ENCODE results near the gene STXBP6.

The STXBP6 gene

DNA sequence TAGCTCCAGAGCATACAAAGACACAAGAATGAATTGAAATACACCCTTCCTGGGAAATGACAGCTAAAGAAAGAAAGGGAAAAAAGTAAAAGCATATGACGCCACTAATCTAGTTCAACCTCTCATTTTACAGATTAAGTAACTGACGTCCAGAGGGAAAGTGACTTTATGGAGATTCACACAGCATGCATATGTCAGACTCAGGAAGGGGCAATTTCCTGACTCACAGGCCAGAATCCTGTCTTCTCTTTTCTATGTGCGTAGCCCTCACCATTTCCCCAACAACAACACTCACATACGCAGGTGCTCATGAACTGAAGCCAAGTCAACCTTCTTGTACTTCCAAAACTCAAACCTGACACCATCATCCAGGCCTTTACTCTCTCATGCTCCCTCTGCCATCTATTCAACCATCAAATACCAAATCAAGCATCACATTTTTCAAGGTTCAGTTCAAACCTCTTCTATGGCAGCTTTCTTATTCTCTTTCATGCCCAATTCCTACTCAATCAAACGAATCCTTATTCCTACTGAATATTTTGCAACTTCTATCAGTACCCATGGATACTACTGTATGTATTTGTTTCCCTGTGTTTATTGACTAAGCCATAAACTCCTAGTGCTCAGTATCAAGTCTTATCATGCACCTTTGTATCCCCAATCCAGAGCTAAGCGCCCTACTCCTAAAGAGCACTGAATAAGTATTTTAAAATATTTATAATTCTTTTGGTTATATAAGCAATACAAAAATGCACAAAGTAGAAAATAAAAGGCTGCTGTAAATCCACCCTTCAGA, 52.8 kb downstream of the STXBP6 start:
- POLR2A ChIA-PET, result no interaction called here
- no peak for DNase-seq (ENCODE audit: low read depth, low spot score)
- H3K4me3 ChIP-seq (ENCODE audit: low read depth, low read length), result no peak overlapping the region
- TF ChIP-seq, protein P1, sequence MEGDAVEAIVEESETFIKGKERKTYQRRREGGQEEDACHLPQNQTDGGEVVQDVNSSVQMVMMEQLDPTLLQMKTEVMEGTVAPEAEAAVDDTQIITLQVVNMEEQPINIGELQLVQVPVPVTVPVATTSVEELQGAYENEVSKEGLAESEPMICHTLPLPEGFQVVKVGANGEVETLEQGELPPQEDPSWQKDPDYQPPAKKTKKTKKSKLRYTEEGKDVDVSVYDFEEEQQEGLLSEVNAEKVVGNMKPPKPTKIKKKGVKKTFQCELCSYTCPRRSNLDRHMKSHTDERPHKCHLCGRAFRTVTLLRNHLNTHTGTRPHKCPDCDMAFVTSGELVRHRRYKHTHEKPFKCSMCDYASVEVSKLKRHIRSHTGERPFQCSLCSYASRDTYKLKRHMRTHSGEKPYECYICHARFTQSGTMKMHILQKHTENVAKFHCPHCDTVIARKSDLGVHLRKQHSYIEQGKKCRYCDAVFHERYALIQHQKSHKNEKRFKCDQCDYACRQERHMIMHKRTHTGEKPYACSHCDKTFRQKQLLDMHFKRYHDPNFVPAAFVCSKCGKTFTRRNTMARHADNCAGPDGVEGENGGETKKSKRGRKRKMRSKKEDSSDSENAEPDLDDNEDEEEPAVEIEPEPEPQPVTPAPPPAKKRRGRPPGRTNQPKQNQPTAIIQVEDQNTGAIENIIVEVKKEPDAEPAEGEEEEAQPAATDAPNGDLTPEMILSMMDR (IDR thresholded peaks at IDR 0.05; ENCODE audit: insufficient read depth, low read length, missing control alignments), result no peak
- CTCF ChIA-PET, result no interaction called here

DNA sequence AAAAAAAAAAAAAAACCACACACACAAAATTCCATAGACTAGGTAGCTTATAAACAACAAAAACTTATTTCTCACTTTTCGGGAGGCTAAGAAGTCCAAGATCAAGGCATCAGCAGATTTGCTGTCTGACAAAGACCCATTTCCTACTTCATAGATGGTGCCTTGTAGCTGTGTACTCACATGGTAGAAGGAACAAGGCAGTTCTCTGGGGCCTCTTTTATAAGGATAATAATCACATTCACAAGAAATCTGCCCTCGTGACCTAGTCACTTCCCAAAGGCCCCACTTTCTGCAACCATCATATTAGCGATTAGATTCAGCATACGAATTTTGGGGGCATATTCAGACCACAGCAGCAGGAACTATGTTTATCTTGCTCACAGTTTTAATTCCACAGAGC, 54.9 kb downstream of the STXBP6 start:
- ChIA-PET POLR2A (no interaction called here), CTCF (no interaction called here)
- no peak overlapping the region for H3K4me3 ChIP-seq (ENCODE audit: low read depth, low read length)

DNA sequence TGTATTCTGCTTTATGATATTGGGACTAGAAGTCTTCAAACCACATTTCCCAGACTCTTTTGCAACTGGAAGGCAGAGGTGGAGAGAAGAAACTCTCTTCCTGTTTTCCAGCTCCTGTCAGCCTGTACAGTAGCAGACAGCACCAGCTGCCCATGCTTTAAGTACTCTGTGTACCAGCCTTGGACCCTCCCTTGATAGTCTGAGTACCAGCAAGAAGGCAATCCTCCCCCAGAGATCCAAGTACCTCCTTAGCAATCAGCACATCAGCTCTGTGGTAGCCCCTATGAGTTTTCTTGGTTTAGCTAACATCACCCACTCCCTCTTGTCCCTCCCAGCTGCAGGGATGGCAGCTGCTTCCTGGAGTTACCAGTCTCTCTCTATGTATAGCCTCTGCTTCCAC, 56.3 kb downstream of the STXBP6 start:
- DNase-seq (ENCODE audit: low read depth, low spot score), result no peak
- POLR2A ChIA-PET, result no interaction called here
- TF ChIP-seq, protein P1 (IDR thresholded peaks at IDR 0.05; ENCODE audit: insufficient read depth, low read length, missing control alignments), result no peak
- CTCF ChIA-PET, result no interaction called here
- H3K4me3 ChIP-seq (ENCODE audit: low read depth, low read length), result no peak overlapping the region

More for the DNA sequence above, 54.9 kb downstream of the STXBP6 start:
- TF ChIP-seq, protein P1 (IDR thresholded peaks at IDR 0.05; ENCODE audit: insufficient read depth, low read length, missing control alignments), result no peak
- DNase-seq (ENCODE audit: low read depth, low spot score), result no peak

DNA sequence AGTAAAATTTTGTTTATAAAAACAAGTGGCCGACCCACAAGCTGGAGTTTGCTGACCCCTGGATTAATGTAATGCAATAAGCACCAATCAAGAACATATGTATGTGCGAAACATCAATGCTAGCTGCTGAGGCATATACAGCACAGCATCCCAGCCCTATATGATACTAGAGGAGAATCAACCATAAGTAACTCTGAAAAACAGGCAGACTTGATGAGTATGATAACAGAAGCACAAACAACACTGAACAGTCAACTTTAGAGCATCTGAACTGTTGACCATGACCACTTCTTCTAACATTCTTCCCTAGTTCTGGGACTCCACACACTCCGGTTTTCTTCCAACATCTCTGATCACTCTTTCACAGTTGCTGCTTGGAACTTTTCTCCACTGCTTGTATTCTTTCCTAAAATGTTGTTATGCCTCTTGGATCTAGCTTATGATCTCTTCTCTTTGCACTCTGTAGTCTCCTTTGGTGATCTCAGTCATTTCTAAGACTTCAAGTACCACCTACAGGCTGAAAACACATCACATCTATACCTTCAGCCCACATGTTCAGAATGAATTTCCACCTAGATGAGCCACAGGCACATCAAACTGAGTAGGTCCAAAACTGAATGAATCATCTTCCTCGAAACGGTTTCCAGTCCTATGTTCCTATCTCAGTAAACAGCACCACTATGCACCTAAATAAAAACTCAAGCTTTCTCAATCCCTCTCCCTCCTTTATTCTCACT, 57.2 kb downstream of the STXBP6 start:
- POLR2A ChIA-PET, result no interaction called here
- CTCF ChIA-PET, result no interaction called here
- no peak for DNase-seq (ENCODE audit: low read depth, low spot score)
- TF ChIP-seq, protein P1 (IDR thresholded peaks at IDR 0.05; ENCODE audit: insufficient read depth, low read length, missing control alignments), result no peak
- no peak overlapping the region for H3K4me3 ChIP-seq (ENCODE audit: low read depth, low read length)

DNA sequence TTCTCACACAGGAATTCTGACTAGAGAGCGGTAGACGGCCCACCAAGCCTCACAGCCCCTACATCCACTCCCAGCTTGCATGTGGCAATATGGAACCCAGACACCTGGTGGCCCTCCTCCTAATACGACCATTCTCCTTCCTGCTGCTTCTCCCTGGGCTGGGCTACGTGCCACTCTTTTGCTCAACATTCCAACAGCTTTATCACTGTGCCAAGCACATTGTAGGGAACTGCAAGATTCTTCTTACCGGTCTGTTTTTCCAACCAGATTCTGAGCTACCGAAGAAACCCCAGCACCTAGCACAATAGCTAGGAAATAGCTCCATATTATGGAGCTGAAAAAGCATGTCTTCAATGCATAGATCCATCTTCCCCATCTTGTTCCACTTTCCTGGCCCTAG, 58.1 kb downstream of the STXBP6 start:
- TF ChIP-seq, protein P1 (IDR thresholded peaks at IDR 0.05; ENCODE audit: insufficient read depth, low read length, missing control alignments), result no peak
- DNase-seq (ENCODE audit: low read depth, low spot score), result no peak
- CTCF ChIA-PET, result no interaction called here
- no peak overlapping the region for H3K4me3 ChIP-seq (ENCODE audit: low read depth, low read length)
- POLR2A ChIA-PET, result no interaction called here

DNA sequence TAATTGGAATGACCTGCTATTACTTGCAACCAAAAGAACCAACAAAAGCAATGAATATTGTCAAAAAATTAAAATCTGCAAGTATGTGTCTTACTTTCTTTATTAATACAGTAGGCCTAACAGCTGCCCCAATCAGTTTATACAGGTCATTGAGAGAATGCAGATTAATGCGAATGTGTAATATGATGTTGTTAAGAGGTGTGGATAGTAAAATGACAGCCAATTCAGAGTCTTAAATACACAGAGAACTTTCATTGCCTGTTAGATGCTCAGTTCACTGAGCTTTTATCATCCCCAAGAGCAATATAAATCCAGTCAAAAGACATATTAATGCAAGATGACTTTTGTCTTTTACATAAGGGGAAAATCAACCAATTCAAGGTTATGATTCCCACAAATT, 58.7 kb downstream of the STXBP6 start:
- TF ChIP-seq, protein P1 (IDR thresholded peaks at IDR 0.05; ENCODE audit: insufficient read depth, low read length, missing control alignments), result no peak
- no peak overlapping the region for H3K4me3 ChIP-seq (ENCODE audit: low read depth, low read length)
- no peak for DNase-seq (ENCODE audit: low read depth, low spot score)
- POLR2A ChIA-PET, result no interaction called here
- CTCF ChIA-PET, result no interaction called here
